IPS-11a (cell line): ENCODE results near the gene PRPF31.

Experiments
- H3K4me3 ChIP-seq: one replicate; pipeline ENCODE4 v1.5.1; 2013; ENCODE audit warnings: low read depth, low read length, control low read depth

PRPF31 gene

DNA sequence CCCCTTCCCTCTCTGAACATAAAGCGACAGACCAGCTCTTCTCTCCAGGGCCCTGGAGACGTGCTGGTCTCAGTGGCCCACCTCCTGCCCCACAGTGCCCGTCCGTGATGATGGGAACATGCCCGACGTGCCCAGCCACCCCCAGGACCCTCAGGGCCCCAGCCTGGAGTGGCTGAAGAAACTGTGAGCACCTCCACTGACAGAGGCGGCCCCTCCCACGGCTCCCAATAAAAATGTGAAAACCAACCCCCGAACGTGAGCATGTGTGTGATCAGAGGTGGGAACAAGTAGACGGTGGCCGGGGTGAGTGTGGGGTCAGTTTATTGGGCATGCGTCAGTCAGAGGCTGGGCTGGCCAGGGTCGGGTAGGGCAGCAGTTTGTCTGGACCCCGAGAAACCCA lies 8.8 kb upstream of the PRPF31 start:
- no peak overlapping the region for H3K4me3 ChIP-seq

DNA sequence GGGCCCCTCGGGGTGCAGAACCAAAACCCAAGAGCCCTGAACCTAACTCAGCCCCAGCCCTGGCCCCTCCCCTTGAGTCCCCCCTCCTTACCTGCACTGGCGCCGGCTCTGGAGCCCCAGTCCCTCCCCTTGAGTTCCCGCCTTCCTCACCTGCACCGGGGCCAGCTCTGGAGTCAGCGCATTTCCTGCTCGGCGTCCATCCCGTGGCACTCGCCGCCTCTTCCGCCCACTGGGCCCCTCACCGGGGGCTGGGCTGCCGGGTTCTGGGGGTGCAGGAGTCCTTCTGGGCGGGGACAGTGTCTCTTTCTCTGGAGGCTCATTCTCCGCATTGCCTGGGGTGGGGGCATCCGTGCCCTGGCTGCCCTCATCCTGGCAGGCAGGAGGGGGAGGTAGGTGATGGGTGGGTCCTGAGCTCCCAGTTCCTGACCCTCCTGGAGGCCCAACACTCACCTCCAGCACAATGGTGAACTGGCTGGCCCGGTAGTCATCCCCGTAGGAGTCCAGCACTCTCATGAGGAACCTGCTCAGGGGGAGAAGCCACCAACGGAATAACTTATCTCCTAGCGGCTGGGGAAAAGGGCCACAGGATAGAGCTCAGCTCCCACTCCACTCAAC lies 7.6 kb upstream of the PRPF31 start:
- H3K4me3 ChIP-seq, result no peak overlapping the region

DNA sequence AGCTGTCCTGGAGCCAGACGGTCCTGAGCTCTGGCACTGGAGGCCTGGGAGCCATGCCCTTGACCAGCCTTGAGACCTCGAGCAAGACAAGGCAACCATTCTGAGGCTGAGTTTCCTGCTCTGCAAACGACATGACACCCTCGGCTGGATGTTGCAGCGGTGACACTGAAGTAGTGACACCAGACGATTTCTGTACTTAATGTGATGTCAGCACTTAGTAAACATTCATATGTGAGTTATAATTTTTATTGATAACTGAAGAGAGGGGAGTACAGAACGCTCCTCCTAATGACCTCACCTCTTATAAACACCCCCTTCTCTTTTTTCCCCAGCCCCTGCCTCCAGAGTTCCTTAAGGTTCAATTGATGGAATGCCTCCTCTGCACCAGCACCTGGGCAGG lies 7.1 kb upstream of the PRPF31 start:
- H3K4me3 ChIP-seq, result no peak overlapping the region

DNA sequence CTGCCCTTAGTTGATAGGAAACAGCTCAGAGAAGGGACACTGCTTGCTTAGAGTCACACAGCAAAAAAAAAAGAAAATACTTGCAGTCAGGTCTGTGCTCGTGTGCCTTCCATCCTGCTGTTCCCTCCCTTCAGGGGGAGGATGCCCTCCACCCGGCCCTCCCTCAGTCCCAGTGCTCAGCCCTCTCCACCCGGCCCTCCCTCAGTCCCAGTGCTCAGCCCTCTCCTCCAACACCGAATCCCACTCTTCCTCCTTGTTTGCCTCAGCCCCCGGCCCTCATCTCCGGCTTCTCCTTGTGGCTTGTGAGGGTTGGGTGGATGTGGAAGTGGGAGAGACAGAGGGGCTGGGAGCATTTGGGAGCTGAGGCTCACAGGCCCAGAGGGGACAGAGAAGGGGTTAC lies 5.9 kb upstream of the PRPF31 start:
- no peak overlapping the region for H3K4me3 ChIP-seq

DNA sequence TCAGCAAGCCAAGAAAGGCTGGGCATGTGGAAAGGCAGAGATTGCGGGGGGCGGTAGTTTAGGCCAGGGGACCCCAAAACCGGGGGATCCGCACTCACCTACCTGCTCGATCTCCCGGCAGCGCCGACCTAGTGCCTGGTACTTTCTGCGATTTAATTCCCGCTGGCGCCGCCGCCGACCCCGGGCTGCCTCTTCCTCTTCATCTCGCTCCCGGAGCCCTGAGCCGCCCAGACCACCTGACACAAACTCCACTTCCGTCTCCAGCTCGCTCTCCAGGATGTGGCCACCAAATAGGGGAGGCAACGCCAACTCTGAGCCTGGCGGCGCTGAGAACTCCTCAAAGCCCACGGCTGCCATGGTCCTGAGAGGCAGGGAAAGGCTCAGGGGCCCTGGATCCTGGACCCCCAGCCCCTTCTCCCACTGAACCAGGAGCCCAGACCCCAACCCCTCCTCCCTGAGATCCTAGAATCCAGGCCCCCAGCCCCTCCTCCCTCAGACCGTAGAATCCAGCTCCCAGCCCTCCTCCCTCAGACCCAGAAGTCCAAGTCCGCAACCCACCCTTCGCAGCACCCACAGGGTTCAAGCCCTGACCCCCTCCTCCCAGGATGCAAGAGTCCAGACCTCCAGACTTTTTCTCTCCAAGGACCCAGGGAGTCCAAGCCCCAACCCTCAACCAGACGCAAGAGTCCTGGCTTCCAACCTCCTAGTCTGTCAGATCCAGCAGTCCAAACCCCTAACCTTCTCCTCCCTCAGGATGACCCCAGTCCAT lies 1.0 kb upstream of the PRPF31 start:
- peak overlapping the region; percentile 95 for H3K4me3 ChIP-seq

DNA sequence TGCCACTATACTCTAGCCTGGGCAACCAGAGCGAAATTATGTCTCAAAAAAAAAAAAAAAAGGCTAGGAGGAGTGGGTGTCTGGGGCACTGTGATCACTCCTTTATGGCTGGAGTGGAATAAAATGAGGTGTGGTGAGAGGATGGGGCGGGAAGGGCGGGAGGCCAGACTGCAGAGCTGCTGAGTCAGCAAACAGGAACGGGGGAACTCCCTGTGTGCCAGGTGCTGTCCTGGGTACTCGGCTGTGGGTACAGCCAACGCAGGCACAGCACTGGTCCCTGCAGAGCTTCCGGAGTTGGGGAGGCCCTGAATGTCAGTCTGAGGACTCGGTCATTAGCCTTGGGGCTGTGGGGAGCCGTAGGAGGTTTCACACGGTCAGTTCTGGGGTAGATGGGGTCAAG lies 5.7 kb downstream of the PRPF31 start:
- no peak overlapping the region for H3K4me3 ChIP-seq

DNA sequence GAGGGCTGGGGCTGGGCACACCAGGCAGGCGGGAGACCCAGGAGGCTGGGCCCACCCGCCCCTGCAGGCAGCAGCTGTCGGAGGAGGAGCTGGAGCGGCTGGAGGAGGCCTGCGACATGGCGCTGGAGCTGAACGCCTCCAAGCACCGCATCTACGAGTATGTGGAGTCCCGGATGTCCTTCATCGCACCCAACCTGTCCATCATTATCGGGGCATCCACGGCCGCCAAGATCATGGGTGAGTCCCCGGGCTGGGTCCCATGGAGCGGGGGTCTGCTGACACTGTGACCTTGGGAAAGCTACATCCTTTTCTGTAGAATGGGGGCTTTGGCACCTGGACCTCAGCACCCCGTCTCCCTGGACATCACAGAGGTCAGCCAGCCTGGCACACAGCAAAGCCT lies 8.1 kb downstream of the PRPF31 start:
- no peak overlapping the region for H3K4me3 ChIP-seq

DNA sequence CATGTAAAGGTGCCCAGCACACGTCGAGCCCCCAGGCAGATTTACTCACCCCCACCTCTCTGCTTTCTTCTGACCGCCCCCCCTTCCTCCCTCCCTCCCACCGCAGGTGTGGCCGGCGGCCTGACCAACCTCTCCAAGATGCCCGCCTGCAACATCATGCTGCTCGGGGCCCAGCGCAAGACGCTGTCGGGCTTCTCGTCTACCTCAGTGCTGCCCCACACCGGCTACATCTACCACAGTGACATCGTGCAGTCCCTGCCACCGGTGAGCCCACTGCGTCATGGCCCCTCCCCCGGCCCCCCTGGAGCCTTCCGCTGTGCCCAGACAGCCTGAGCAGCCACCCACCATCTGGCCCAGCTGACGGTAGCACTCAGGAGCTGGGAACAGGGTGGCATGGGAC lies 8.8 kb downstream of the PRPF31 start:
- no peak overlapping the region for H3K4me3 ChIP-seq

DNA sequence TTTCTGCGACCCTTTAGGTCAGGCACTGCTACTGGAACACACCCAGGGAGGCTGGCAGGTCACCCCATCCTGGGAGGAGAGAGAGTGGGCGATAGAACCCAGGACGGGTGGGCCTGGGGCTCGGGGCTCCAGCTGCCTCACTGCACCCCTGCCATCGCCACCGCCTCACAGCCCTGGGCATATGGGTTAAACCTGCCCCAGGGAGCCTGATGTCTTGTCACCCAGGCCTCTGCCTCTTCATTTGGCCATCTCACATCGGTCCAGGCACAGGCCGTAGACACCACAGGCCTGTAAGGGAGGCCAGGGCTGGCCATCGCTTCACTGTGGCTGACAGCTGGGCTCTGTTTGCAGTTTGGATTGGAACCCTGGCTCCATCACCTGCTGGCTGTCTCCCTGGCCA lies 10.2 kb downstream of the PRPF31 start:
- no peak overlapping the region for H3K4me3 ChIP-seq

DNA sequence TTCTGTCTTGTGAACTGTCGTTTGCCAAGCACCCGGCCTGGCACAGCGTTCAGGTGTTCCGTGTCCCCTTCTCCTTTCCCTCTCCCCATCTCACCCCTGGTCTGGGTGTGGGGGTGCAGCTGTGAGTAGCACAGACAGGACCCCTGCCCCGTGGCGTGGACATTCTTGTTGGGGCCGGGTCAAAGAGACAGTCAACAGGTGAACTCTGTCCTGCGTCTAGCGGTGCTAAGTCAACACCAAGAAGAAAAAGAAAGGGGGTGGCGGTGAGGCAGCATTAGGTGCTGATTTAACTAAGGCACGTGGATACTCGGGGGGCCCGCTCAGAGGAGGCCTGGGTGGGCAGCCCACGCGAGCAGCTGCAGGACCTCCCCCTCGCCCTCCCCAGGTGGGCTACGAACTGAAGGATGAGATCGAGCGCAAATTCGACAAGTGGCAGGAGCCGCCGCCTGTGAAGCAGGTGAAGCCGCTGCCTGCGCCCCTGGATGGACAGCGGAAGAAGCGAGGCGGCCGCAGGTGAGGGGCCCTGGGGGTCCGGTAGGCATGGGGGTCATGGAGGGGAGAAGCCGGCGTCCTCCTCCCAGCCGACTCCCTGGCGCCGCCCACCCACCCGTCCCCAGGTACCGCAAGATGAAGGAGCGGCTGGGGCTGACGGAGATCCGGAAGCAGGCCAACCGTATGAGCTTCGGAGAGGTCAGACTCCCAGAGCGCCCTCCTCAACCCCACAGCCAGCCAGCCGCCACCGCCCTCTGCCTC lies 12.3 kb downstream of the PRPF31 start:
- no peak overlapping the region for H3K4me3 ChIP-seq

DNA sequence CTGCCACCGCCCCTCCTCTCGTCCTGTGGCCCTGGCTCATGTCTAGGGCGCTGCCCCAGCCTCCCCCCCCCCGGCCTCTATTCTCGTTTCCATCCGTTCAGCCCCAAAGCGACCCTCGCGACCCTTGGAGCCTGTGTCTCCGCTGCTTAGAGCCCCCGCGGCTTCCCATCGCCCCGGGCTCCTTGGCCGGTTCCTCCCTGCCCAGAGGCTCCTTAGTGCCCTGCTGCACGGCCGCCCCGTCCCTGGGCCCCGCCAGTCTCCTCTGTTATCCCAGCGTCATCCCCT lies 12.8 kb downstream of the PRPF31 start:
- no peak overlapping the region for H3K4me3 ChIP-seq

DNA sequence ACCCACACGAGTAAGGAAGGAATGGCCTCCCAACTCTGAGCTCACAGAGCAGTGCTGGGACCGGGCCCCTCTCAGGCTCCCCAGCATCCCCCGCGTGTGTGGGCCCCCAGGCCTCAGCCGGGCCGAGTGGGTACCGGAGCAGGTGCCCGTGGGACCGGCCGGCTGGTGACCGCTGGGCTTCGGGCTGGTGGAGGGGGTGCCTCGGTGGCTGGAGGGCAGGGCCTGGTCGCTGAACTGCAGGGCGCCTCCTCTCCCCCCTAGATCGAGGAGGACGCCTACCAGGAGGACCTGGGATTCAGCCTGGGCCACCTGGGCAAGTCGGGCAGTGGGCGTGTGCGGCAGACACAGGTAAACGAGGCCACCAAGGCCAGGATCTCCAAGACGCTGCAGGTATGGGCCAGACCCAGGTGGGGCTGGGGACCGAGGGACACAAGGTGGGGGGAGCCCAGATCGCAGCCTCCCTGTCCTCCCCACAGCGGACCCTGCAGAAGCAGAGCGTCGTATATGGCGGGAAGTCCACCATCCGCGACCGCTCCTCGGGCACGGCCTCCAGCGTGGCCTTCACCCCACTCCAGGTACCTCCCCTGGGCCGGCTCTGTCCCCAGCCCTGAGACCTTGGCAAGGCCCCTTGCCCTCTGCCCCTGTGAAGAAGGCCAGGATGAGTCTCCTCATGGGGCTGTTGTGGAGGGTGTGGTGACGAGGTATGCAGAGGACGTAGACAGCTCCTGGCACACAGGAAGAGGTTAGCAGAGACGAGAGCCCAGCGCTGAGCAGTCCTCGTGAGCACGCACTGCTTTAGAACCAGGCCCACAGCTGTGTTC lies 13.5 kb downstream of the PRPF31 start:
- no peak overlapping the region for H3K4me3 ChIP-seq

DNA sequence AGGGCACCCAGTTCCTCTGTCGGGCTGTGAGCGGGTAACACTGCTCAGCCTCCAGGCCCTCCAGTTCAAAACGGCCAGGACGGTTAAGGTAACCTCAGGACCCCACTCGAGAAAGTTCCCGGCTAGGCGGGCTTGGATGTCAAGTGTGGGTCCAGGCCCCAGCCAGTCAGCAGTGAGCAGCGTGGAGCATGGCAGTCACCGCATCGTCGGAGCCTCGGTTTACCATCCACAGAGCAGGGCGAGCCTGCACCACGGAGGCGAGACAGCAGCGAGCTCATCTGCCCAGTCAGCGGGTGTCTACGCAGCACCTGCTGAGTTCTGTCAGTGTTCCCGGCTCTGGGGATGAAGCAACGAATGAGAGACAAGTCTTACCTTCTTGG lies 14.1 kb downstream of the PRPF31 start:
- H3K4me3 ChIP-seq, result no peak overlapping the region

DNA sequence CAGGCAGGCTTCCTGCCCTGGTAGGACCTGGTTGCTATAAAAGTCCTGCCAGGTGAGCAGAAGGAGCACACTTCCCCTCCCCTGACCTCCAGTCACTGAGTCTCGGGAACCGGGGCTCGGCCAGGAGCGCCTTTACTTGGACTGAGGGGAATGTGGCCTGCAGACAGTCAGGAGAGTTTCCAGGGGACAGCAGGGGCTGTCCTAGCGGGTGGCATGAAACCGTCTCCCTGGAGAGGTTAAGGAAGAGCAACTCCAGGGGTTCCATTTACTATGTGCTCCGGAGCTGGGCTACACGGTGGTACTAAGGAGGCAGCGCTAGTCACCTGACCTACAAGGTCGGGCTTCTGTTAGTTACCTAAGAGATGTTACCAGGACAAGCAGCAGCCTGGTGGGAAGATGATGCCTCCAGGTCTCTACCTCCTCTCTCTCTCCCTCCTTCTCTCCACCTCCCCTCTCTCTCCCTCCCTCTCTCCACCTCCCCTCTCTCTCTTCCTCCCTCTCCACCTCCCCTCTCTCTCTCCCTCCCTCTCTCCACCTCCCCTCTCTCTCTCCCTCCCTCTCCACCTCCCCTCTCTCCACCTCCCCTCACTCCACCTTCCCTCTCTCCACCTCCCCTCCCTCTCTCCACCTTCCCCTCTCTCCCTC lies 17.9 kb downstream of the PRPF31 start:
- H3K4me3 ChIP-seq, result no peak overlapping the region

DNA sequence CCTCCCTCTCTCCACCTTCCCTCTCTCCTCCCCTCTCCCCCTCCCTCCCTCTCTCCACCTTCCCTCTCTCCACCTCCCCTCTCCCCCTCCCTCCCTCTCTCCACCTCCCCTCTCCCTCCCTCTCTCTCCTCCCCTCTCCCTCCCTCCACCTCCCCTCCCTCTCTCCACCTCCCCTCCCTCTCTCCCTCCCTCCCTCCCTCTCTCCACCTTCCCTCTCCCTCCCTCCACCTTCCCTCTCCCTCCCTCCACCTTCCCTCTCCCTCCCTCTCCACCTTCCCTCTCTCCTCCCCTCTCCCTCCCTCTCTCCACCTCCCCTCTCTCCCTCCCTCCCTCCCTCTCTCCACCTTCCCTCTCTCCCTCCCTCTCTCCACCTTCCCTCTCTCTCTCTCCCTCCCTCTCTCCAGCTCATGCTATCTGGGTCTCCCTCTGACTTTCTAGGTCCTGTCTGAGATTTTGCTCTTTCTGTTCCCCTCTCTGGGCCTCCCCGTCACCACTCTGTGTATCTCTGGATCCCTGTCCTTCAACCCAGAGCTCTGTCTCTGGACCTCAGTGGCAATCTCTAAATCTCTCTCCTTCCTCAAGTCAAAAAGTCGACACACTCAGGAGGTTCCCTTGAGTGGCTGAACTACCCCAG lies 18.5 kb downstream of the PRPF31 start:
- H3K4me3 ChIP-seq, result no peak overlapping the region

DNA sequence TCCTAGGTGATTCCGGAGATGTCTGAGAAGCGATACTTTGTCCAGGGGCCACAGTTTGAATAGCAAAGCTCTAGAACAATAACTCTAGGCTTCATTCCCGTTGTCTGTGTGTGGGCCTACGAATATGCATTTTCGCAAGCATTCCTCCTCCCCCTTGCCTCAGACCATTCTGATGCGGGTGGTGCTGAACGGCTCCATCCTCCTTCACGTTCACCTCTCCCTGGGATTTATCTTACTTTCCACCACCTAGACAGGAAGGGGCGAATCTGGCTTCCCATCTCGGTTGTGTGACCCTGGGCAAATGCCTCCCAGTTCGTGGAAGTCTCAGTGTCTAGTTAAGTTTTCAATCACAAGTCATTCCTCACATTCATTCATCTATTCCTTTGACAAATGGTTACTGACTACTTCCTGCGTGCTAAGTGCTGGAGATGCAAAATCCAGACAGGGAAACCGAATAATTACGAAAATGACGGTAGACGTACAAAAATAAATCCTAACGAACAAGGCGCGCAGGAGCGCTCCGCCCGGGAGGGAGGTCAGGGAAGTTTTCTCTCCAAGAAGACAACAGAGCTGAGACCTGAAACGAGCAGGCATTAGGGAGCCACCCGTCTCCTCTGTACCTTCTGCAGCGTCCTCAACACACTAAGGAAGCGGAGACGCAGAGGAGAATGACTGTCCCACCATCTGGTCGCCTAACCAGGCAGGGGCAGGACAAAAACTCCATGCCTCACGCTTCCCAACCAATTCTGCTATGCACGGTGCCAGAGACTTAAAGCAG lies 20.7 kb downstream of the PRPF31 start:
- H3K4me3 ChIP-seq, result peak overlapping the region; percentile 50

DNA sequence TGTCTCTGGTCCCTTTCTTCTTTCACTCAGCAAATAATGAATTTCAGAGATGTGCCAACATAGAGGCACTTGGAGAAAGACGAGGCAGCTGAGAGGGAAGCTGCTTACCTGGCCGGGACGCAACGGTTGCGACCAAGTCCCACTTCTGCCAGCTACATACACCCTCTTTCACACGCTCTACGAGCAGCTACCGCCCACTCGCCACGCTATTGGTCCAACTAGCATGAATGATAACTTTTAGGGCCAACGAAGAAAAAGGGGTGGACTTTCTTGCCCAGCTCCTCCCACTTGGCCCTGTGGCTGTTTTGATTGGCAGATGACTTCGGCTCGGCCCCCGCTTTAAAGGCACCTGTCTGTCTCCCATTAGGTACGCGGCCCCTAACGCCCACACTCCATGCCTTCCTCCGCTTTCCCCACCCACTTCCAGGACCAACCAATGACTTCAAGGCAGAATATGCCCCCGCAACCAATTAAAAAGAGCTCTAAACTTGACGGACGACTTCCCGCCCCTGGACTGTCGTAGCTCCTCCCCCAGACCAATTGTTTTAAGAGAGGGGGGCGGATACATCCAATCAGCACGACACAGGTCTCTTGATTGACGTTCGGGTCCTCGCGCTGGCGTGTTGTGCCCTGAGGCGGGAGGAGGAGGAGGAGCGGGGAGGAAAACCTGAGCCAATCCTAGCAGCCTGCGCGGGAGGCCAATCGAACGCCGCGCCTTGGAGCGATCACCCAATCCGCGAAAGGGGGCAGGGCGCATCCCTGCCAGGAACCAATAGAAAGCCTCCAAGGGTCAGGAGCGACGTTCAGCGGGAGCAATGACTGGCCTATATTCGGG lies 21.5 kb downstream of the PRPF31 start:
- peak overlapping the region; percentile 62 for H3K4me3 ChIP-seq

DNA sequence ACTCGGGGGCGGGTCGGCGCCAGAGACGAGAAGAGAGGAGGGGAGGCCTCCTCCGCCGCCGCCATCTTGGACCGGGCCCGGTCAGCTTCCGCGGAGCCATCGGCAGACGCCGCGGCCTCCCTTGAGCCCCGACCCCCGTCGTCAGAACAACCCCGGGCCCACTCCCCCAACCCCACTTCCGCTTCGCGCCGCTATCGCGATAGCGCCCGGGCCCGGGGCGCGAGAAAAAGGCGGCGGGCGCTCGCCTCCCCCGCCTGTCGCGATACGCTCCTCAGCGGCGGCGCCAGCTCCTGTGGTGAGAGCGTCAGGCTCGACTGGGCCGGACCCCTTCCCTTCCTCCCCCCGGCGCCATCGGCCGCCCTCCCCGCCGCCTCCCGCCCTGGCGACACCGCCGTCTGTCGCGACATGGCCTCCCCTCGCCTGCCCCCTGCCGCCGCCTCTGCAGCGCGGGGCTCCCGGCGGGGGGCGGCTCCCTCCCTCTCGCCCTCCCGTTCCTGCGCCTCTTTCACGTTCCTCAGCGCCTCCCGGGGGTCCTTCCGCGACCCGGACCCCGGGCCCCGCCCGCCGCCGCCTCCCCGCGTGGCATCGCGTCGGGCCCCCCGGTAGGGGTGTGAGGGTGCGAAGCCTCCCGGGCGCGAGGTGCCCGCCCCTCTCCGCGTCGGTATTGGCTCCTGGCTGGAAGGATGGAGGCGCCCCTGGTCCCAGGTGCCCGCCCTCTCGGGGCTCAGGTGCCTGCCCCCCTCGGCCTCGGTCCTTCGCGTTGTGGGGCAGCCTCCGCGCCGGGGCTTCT lies 22.3 kb downstream of the PRPF31 start, which contains the start of gene CNOT3:
Gene CNOT3 (plus strand): TSS at position 64 of the 790 bp plus-strand sequence. CDS start 5,217 bp downstream, outside the sequence.
- peak within 1 kb of the TSS; percentile 62 for H3K4me3 ChIP-seq
